GM21367 (cell line): ENCODE results near the gene LEMD3.
A peak's percentile ranks its signal among the peaks of the same experiment; 100 is the strongest.

Experiments used
- ATAC-seq: cut with Tn5 transposase; IDR thresholded peaks from one replicate; pipeline ENCODE4 v1.9.1; 2021; ENCODE audit not compliant: unreplicated experiment

The LEMD3 gene

GRCh38 chr12:65204886-65205525 lies 35.6 kb downstream of the LEMD3 start:
- ATAC-seq = no peak

GRCh38 chr12:65205886-65206285 lies 36.5 kb downstream of the LEMD3 start:
- ATAC-seq = peak; percentile 44

GRCh38 chr12:65208125-65208524 lies 38.7 kb downstream of the LEMD3 start:
- ATAC-seq = no peak

DNA sequence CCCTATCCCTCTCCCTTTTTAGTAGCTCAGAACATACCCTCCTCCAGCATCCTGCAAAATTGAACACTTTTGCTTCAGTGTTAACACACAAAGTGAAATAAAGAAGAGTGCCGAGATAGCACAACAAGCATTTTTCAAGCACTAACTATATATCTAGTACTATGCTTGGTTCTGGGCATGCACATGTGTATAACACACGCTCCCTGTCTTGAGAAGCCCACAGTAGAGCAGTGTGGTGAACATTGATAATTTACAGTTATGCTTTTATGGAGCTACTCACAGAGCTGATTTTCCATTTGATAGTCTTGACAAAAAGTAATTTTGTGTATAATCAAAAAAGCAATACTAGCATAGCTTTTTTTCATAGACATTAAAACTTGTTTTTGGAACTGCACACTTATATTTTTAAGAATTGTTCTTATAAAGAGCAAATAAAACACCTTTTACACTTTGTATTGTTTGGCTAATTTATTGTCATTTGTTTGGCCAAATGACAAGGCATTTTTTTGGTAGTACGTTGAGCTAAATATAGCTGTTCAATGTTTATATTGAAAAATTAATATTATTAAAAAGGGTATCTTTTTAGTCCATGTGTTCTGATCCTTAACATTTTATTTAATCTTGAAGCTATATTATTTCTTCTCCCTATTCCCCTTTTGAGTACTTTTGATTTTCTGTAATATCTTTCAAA lies 39.7 kb downstream of the LEMD3 start:
- ATAC-seq = no peak

DNA sequence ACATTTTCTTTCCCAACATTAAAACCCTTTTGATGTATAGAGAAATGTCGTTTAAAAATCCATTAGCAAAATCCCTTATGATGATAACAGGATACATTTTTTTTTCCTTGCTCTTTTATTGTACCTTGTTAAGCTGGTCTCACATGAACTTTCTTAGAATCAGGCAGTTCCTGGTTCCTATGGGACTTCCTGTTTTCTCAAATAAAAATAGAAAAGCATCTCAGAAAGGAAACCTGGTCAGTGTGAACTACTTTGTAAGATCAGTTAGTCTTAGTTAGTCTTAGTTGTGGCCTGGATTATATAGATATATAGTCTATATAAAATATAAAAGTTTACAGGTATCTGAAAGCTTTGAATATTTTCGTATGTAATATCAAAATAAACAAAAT lies 40.3 kb downstream of the LEMD3 start:
- peak; percentile 82 for ATAC-seq

- no peak for ATAC-seq
Observed at GRCh38 chr12:65217086-65217485, 47.7 kb downstream of the LEMD3 start.

DNA sequence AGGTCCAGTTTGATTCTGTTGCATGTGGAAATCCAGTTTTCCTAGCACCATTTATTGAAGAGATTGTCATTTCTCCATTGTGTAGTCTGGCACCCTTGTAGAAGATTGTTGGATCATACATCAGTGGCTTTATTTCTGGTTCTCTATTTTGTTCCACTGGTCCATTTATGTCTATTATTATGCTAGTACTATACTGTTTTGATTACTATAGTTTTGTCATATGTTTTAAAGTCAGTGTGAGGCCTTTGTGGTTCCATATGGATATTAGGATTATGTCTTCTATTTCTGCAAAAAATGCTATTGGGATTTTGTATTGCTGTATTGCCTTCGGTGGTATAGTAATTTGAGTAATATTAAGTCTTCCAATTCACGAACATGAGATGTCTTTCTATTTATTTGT lies 51.4 kb downstream of the LEMD3 start:
- ATAC-seq = no peak

GRCh38 chr12:65229441-65229840 lies 60.1 kb downstream of the LEMD3 start:
- ATAC-seq = no peak

GRCh38 chr12:65232476-65233077 lies 63.2 kb downstream of the LEMD3 start:
- no peak for ATAC-seq

DNA sequence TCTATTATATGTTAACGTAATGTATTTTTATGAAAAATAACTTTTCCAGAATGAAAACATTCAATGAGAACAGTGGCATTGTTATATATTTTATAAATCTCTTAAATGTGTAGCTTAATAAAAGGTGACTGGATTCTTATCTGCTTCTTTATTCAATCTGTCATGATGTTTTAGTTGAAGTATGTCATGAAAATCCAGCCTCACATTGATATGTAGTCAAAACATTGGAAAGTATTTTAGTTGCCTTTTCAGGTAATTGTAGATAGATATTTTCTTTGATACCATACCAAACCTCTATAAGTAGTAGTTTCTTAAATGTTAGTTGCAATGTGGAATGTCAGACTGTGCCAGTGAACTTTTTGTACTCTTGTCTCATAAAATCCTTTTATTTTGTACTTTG lies 67.8 kb downstream of the LEMD3 start:
- no peak for ATAC-seq

- no peak for ATAC-seq
Observed at GRCh38 chr12:65238609-65239008, 69.2 kb downstream of the LEMD3 start.

GRCh38 chr12:65248656-65249633 lies 79.6 kb downstream of the LEMD3 start:
- no peak for ATAC-seq

DNA sequence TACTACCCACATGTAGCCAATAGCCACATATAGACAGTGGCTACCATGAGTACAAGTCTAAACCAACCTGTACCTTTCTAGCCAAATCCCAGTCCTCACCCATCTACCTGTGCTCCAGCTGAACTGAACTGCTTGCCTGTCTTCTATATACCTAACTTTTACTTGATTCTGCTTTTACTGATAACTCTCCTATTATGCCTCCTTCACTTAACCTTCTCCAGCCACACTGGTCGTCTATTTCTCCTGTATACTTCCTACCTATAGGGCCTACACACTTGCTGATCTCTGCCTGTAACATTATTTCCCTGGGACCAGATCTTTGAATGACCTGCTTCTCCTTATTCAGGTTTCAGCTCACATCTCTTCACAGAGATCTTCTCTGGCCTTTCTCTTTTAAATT lies 83.1 kb downstream of the LEMD3 start:
- no peak for ATAC-seq

DNA sequence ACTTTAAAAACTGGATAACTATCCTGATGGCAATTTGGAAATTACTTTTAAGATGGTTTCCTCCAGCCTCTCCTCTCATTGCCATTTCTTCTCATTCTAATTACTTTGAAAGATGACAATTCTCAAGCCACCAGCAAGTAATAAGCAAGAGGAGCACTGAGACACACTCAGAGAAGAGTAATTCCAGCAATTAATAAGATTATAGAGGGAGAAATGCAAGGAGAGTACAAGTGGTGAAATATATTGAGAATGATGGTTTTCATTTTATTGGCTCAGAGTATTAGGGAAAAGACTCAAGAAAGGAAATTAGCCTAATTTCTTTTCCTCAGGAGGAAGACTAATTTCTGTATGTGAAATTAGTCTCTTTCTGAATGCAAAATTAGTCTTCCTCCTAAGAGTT lies 88.6 kb downstream of the LEMD3 start:
- no peak for ATAC-seq

GRCh38 chr12:65259501-65259900 lies 90.1 kb downstream of the LEMD3 start:
- no peak for ATAC-seq

GRCh38 chr12:65263777-65264176 lies 94.4 kb downstream of the LEMD3 start:
- ATAC-seq = no peak

DNA sequence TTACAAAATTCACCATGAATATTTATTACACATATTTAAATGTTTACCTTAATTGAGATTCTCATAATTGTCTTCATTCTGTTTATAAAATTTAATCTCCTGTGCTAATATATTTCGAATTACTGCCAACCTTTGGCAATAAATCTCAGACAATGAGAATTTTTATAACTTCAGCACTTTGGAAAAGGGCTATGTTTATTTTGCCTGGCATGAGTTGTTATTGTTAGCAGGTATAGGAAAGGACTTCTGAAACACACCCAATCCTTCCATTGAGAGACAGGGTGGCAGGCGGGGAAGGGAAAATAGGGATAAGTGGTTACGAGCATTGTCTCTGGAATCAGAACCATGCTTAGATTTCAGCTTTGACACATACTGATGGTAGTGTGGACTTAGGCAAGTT lies 97.0 kb downstream of the LEMD3 start:
- ATAC-seq = no peak

DNA sequence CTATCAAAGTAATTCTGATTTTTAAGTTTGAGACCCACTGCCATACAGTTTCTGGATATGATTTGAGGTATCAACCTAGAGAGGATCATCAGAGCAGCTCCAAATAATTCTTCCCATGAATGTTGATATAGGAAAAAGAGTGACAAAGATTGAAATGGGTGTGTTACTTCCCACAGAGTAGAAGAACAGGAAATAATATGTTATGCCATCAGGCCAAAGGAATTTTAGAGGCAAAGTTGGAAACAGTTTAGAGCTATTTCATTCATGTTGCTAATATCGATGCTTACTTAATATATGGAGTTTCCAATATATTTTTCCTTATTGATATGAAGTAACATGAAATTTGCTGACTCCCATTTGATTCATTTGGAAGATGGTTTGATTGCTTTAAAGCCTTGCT lies 100.2 kb downstream of the LEMD3 start:
- no peak for ATAC-seq

DNA sequence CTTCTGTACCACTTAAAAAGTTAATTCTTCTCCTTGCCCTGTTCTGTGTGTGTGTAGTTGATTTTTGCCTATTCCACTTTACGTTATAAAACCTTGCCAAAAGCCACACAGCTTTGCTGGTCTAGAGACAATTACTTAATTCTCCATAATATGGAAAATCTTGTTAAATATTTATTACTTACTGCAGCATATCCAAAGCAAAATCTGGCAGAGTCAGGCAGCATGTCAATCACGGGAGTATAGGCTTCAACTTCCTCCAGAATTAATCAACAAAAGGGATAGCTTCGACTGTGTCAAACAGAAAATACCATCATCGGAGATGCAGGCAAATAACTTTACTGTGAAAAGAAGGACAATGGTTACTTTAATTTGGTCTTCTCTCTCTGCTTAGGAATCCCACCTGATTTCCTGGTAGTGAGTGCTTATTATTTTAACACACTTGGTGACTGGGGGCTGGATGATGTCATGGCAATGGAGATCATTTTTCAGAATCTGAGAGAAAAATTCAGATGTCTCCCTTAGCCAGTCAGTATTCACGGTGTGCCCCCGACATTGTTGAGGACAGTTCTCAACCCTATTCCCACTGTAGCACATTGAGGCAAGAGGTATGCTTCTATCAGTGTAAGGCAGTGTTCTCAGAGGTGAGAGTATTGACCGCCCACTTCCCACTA lies 105.4 kb downstream of the LEMD3 start:
- no peak for ATAC-seq

DNA sequence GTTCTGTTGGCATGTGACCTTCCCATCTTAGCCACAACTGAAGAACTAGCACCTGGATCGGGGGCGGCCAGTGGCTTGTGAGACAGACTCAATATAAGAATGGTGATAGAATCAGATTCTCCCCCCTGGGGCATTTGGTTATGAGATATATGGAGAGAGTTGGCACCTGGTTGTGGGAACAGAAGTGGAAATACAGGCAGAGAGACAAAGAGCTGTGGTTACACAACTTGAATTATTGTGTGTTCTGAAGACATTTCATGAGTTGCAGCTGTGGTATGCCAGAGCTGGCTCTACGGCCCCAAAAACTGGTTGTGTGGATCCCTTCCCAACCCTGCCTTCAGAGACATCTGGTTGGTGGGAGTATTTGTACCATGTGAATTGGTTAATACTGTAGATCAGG lies 106.2 kb downstream of the LEMD3 start:
- ATAC-seq = no peak
